Hepatocyte (in vitro differentiated cells): ENCODE results near the gene CCDC51. TPM values are rescaled to one million over a fixed set of nuclear protein-coding genes. Genes with fewer than 3 reads are reported as not detected.
"Not testable (repeated sequence)": the region's sequence is repeated elsewhere in the genome, so short reads cannot be mapped to it uniquely, and the experiment has no call there.

Experiments
- DNase-seq: peaks from one replicate; pipeline ENCODE4 v3.0.0-alpha.2; 2016; ENCODE audit warnings: low spot score
- H2AFZ ChIP-seq: fragments of 200-600 bp; sonication (generic); 2 replicates; pipeline ENCODE4 v1.6.0; 2016; ENCODE audit warnings: antibody characterized with exemption, mild to moderate bottlenecking
- H3K27ac ChIP-seq: fragments of 200-600 bp; sonication (generic); 2 replicates; pipeline ENCODE4 v1.5.1; 2016; ENCODE audit warnings: mild to moderate bottlenecking
- H3K27me3 ChIP-seq: fragments of 200-600 bp; sonication (generic); 2 replicates; pipeline ENCODE4 v1.6.1; 2016
- H3K36me3 ChIP-seq: fragments of 200-600 bp; sonication (generic); replicated peaks from 2 replicates; pipeline ENCODE4 v1.5.1; 2016; ENCODE audit warnings: low read depth; ENCODE audit not compliant: insufficient read depth
- H3K4me1 ChIP-seq: fragments of 200-600 bp; sonication (generic); 2 replicates; pipeline ENCODE4 v1.5.1; 2016; ENCODE audit warnings: mild to moderate bottlenecking, moderate library complexity; ENCODE audit not compliant: insufficient read depth
- H3K4me2 ChIP-seq: fragments of 200-600 bp; sonication (generic); 2 replicates; pipeline ENCODE4 v1.6.0; 2016
- H3K4me3 ChIP-seq: fragments of 200-600 bp; sonication (generic); 2 replicates; pipeline ENCODE4 v1.5.1; 2016; ENCODE audit warnings: mild to moderate bottlenecking
- H3K79me2 ChIP-seq: fragments of 200-600 bp; sonication (generic); 2 replicates; pipeline ENCODE4 v1.6.0; 2017; ENCODE audit warnings: mild to moderate bottlenecking
- H3K9me2 ChIP-seq: fragments of 200-600 bp; sonication (generic); replicated peaks from 2 replicates; pipeline ENCODE4 v1.6.0; 2017; ENCODE audit warnings: mild to moderate bottlenecking; ENCODE audit not compliant: insufficient read depth
- H3K9me3 ChIP-seq: fragments of 200-600 bp; sonication (generic); 2 replicates; pipeline ENCODE4 v1.5.1; 2016; ENCODE audit warnings: low read depth, mild to moderate bottlenecking
- H4K20me1 ChIP-seq: fragments of 200-600 bp; sonication (generic); 2 replicates; pipeline ENCODE4 v1.6.0; 2016; ENCODE audit warnings: mild to moderate bottlenecking; ENCODE audit not compliant: insufficient read depth, poor library complexity, severe bottlenecking
- CTCF ChIP-seq: fragments of 200-600 bp; sonication (generic); IDR thresholded peaks from 2 replicates; pipeline ENCODE4 v1.5.1; 2016; ENCODE audit warnings: antibody characterized with exemption, mild to moderate bottlenecking; ENCODE audit not compliant: poor library complexity
- EZH2 ChIP-seq: fragments of 200-600 bp; sonication (generic); IDR thresholded peaks from 2 replicates; pipeline ENCODE4 v1.6.1; 2016; ENCODE audit warnings: antibody characterized with exemption, mild to moderate bottlenecking, borderline replicate concordance
- EZH2phosphoT487 ChIP-seq: fragments of 200-600 bp; sonication (generic); IDR thresholded peaks from one replicate; pipeline ENCODE4 v1.6.1; 2018; ENCODE audit warnings: antibody characterized with exemption, mild to moderate bottlenecking, low read depth, moderate library complexity; ENCODE audit not compliant: unreplicated experiment, severe bottlenecking
- WGBS: methylation state at CpG from one replicate; pipeline ENCODE4 v1.1.6; 2016; ENCODE audit warnings: low lambda C conversion rate; ENCODE audit errors: missing lambda C conversion rate; 5-methylcytosine and 5-hydroxymethylcytosine counted together
- polyA plus RNA-seq: library from polyadenylated mRNA; unstranded; fragments of >200 nt; fragmentation: Nextera tagmentation; extraction: Ambion mirVana; gene quantifications from 2 replicates; pipeline ENCODE4 v1.2.1, GENCODE V29; 2016
- total RNA-seq: library from RNA; depleted of rRNA; stranded (reverse); fragments of >200 nt; gene quantifications from 2 replicates; pipeline ENCODE4 v1.2.3, GENCODE V29; 2014

Gene CCDC51
- total and polyA plus RNA-seq, 2 experiments from 2014 or later, result 30.4 to 30.8 TPM

- peak overlapping the region; percentile 79 for H3K27ac ChIP-seq
- no peak for TF ChIP-seq EZH2phosphoT487
- no peak for TF ChIP-seq CTCF
- no peak for TF ChIP-seq EZH2
- H3K4me1 ChIP-seq, result peaks cover 19% of the 10 kb centered on the region
- DNase-seq, result no peak
- no peaks in the 10 kb centered on the region for H4K20me1 ChIP-seq
- no peak overlapping the region for H2AFZ ChIP-seq
- H3K4me2 ChIP-seq, result no peak overlapping the region
- H3K27me3 ChIP-seq, result no peaks in the 10 kb centered on the region
- H3K4me3 ChIP-seq, result no peak overlapping the region
- WGBS, result 35% methylated on average over 7 of the region's 7 CpGs
- peaks cover 23% of the 10 kb centered on the region for H3K79me2 ChIP-seq
- no peaks in the 10 kb centered on the region for H3K9me2 ChIP-seq
- no peaks in the 10 kb centered on the region for H3K36me3 ChIP-seq
- H3K9me3 ChIP-seq, result no peaks in the 10 kb centered on the region
These were observed 25.3 kb upstream of the CCDC51 start for GRCh38 chr3:48465237-48465530.

- Histone ChIP-seq H3K4me1 (peaks cover 19% of the 10 kb centered on the region), H3K36me3 (no peaks in the 10 kb centered on the region), H3K9me2 (no peaks in the 10 kb centered on the region), H3K27ac (peak overlapping the region; percentile 79), H4K20me1 (no peaks in the 10 kb centered on the region), H2AFZ (no peak overlapping the region), H3K4me2 (no peak overlapping the region), H3K4me3 (no peak overlapping the region), H3K9me3 (no peaks in the 10 kb centered on the region), H3K27me3 (no peaks in the 10 kb centered on the region), H3K79me2 (peaks cover 19% of the 10 kb centered on the region)
- TF ChIP-seq CTCF (no peak), EZH2 (no peak), EZH2phosphoT487 (no peak)
- no peak for DNase-seq
- WGBS, result 96% methylated on average over 14 of the region's 17 CpGs
These were observed 24.8 kb upstream of the CCDC51 start for GRCh38 chr3:48464713-48465221.

GRCh38 chr3:48463703-48464102 is 23.8 kb upstream of the CCDC51 start:
- TF ChIP-seq EZH2 (no peak), CTCF (no peak), EZH2phosphoT487 (no peak)
- H3K79me2 ChIP-seq, result peaks cover 9% of the 10 kb centered on the region
- DNase-seq, result no peak
- no peaks in the 10 kb centered on the region for H4K20me1 ChIP-seq
- no peak overlapping the region for H2AFZ ChIP-seq
- no peak overlapping the region for H3K4me2 ChIP-seq
- no peak overlapping the region for H3K27ac ChIP-seq
- no peaks in the 10 kb centered on the region for H3K36me3 ChIP-seq
- no peaks in the 10 kb centered on the region for H3K9me3 ChIP-seq
- no peaks in the 10 kb centered on the region for H3K27me3 ChIP-seq
- no peak overlapping the region for H3K4me3 ChIP-seq
- H3K4me1 ChIP-seq, result peaks cover 19% of the 10 kb centered on the region
- WGBS, result 90% methylated on average over 8 of the region's 9 CpGs
- H3K9me2 ChIP-seq, result no peaks in the 10 kb centered on the region

GRCh38 chr3:48461767-48462166 is 21.8 kb upstream of the CCDC51 start:
- not testable (repeated sequence) for H2AFZ ChIP-seq, H3K9me2 ChIP-seq, H3K36me3 ChIP-seq

More at GRCh38 chr3:48461767-48462166, 21.8 kb upstream of the CCDC51 start:
- H3K27me3 ChIP-seq, H3K4me2 ChIP-seq, H3K79me2 ChIP-seq, H4K20me1 ChIP-seq, DNase-seq, H3K4me3 ChIP-seq, H3K27ac ChIP-seq, H3K9me3 ChIP-seq: not testable (repeated sequence)
- peaks cover 15% of the 10 kb centered on the region for H3K4me1 ChIP-seq
- over 99% methylated on average over 7 of the region's 7 CpGs for WGBS
